Fibroblast of upper back skin (primary cell): Measurements from ENCODE around the gene SPRR5.

Experiments used
- DNase-seq: peaks from one replicate; pipeline ENCODE4 v3.0.0-alpha.2; 2013

Gene SPRR5

GRCh38 chr1:152951711-152952110 is 4.7 kb downstream of the SPRR5 start:
- DNase-seq: no peak

DNA sequence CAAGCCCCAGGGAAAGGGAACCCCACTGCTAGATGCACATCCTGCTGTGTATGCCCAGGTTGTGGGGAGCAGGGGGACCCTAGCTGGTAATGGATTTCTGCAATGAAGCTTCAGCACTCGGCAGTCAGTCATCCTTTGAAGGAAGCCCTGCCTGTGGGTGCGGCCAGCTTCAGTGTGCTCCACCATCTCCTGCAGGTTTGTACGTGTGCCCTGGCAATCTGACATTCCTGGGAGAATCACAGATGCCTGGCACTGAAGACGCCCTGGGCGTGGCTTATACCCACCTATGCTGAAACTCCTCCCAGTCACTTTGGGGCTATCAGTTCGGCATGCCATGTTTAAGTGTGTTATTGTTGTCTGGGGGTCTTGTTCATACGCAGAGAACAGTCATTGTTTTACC is 6.8 kb downstream of the SPRR5 start:
- no peak for DNase-seq

GRCh38 chr1:152954436-152954835 is 7.4 kb downstream of the SPRR5 start:
- no peak for DNase-seq

DNA sequence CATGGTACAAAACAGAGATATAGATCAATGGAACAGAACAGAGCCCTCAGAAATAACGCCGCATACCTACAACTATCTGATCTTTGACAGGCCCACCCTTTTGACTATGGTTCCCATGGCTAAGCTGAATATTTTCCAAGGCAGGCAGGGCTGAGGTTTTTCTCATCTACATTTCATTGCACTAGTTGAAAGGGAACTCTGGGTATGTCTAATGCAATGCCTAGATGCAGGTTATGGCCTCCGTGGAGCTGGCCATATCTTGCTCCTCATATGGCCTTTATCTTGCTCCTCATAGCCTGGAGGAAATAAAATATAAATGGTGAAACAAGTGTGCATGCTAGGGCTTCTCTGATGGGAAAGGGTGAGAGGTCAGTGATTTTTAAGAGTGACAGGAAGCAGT is 10.6 kb downstream of the SPRR5 start:
- DNase-seq: no peak

DNA sequence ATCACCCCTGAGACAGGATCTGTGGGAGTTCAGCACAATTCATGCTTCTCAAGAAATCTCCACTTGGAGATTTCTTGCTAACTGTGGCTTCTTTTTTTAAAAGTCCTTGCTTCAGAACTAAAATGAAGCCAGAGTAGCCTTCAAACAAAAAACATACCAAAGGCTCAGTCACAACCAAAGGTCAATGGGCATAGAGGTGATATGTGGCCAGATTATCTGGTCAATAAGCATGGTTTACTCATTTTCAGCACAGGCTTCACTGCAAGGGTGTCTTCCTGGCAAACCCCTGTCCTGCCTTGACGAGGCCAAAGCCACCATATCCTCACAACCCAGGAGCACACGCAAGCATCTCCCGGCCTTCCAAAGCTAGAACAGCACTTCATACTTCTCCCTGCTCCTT is 12.3 kb downstream of the SPRR5 start:
- no peak for DNase-seq

GRCh38 chr1:152959801-152960451 is 12.9 kb downstream of the SPRR5 start:
- DNase-seq: no peak

DNA sequence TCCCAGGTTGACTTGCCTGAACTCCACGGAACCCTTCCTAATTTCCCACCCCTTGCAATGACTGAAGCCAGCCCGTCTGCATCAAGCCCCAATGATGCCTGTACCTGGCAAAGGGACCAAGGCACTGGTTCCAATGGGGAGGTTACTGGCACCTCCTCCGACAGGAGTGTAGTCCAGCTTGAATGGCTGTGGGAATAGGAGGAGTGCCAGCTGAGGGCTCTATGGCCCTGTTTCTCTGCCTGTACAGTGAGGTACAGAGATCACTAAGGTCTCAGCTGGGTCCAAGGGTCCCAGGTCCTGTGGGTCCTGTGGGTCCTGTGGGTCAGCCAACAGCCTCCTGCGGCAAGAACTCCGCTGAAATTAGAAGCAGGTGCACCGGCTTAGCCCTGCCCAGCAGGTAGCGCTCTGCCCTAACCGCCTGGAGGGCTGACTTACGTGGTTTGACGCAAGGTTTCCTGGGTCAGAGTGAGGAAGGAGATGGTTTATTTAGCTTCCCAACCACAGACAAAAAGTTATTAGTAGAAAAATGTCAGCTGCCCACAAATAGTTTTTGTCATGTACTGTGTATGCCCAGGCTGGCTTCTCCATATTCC is 13.5 kb downstream of the SPRR5 start:
- no peak for DNase-seq

- DNase-seq: no peak
These were observed 14.4 kb downstream of the SPRR5 start for GRCh38 chr1:152961226-152961891.

DNA sequence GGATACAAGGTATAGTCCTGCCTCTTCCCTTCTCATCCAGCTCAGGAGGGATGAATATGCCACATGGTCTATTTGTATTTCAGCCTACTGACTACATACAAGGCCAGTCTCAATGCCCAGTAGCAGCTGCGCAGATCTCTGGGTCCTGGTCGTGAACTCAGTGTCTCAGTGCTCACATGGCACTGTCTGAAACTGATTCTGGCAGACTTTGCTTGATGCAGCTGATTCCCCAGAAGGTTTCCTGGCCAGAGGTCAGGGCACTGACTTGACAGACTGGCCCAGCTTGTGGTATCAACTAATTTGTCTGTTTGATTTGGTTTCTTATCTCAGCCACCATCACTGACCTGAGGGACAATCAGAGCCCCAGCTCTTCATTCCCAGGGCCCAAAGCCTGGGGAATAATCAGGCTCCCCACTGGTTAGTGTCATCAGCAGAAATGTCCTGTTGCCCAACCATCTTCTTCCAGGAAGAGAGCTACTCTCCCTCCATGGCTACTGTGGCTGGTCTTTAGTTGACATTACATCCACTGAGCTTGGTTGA is 15.9 kb downstream of the SPRR5 start:
- DNase-seq: no peak

GRCh38 chr1:152964536-152964935 is 17.5 kb downstream of the SPRR5 start:
- DNase-seq: no peak

GRCh38 chr1:152965853-152966252 is 18.8 kb downstream of the SPRR5 start:
- no peak for DNase-seq

- no peak for DNase-seq
These were observed 20.2 kb downstream of the SPRR5 start for GRCh38 chr1:152967201-152967600.

DNA sequence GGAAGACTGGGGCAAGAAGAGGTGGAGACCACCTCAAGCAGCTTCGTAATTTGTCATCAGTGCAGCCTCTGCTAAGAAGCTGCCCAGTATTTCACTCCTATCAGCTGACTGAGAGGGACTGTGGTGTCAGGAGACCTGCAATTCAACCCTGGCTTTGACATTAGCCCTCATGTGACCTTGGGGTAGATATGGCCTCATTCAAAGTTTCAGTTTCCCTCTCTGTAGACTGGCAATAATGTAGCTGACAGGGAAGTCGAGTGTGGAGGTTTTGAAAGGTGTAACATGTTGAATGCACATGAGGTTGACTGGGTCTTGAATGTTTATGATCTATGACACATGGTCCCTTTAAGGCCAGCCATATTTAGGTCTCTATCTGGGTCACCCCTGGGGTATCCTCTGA is 21.2 kb downstream of the SPRR5 start:
- DNase-seq: no peak

- DNase-seq: no peak
These were observed 22.0 kb downstream of the SPRR5 start for GRCh38 chr1:152969036-152969435.

DNA sequence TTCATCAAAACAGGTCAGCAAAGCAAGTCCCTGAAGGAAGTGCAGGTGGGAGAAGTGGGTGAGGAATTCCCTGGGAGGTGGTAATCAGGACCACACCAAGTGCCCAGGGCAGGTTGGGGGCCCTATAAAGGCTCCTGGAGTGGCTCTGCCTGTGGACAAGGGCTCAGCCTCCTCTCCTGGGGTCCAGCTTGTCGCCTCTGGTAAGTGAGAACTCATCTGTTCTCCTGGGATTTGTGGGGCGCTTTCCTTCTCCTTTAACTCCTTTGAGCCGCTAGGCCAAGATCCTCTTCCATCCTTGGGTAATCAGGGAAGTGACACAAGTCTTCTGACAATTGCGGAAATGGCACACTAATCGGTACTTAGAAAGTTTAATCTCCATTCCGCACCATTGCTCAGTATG is 23.5 kb downstream of the SPRR5 start, which contains the start of gene SPRR4:
TSS of gene SPRR4 (plus strand) at position 154 of the 400 bp plus-strand sequence. CDS start 1,243 bp downstream, outside the sequence.
- no peak for DNase-seq

GRCh38 chr1:152972196-152972886 is 25.3 kb downstream of the SPRR5 start:
- DNase-seq: no peak

- DNase-seq: no peak
These were observed 29.7 kb downstream of the SPRR5 start for GRCh38 chr1:152976688-152977087.

GRCh38 chr1:152977614-152978013 is 30.6 kb downstream of the SPRR5 start:
- DNase-seq: no peak

- DNase-seq: no peak
These were observed 33.7 kb downstream of the SPRR5 start for GRCh38 chr1:152980676-152981075.

DNA sequence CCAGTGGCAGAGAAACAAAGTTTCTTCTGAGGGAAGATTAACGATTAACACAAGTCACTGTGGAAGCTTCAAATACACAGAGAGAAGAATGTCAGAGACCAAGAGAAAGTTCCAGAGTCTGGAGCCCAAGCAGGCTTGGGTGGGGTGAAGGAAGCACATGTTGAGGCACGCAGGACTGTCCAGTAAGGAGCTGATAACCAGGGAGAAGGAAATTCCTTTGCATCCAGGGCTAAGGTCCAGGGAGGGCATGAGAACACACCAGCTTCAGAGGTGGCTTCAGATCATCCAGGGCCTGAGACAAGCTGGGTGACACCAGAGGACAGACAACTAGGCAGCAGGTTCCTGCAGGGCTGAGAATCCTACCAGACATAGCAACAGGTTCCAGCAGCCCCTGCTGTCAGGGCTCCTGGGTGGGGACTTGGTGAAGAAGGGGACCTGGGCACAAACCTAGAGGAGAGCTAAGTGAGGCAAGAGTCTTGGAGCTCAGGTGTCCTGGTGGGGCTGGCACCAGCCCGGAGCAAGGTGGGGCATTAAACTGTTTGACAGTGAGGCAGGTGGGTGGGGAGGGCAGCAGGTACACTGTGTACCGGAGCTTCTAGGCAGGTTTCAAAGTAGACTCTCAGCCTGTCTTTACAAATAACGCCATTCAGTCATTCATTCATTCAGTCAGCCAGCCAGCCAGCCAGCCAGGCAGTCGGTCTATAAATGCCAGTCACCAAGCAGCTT is 34.3 kb downstream of the SPRR5 start:
- DNase-seq: no peak

GRCh38 chr1:152982076-152982475 is 35.1 kb downstream of the SPRR5 start:
- DNase-seq: no peak

- no peak for DNase-seq
These were observed 36.2 kb downstream of the SPRR5 start for GRCh38 chr1:152983234-152983633.

DNA sequence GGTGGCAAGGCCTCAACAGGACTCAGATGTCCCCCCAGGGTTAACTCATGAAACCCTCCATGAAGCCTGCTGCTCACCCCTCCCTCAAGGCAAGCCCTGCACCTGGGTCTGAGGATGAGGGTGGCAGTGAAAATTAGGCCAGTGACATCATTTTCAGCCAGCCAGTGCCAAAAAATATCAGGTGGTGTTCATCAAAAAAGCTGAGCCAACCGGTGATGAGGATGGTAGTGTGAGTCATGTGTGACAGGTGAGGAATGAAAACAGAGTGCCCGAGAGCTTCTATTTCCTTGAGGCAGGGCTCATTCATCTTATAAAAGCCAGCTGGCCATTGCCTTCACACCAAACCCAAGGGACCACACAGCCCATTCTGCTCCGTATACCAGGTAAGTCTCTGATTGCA is 36.7 kb downstream of the SPRR5 start, which contains the start of gene SPRR1A:
TSS of gene SPRR1A (plus strand) at position 339 of the 400 bp plus-strand sequence. CDS start 1,150 bp downstream, outside the sequence.
- no peak for DNase-seq
